Measurements from ENCODE around the gene POMC.

The POMC gene

DNA sequence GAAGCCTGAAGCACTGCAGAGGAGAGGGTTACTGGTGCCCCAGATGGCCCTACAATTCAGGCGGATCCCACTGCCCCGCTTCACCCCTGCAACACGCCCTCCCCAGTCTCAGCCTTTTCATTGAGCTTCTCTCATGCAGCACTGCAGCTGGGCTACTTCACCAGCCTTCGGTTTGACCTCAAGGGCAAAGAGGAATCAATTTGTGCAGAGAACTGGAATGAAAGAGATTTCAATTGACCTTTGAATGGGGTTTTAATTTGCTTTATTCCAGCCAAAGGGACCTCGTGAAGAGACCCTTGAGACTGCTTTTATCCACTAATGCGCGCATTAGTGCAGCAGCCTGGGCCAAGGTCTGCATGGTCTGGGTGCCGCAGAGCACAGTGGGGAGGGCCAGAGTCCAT lies 8.8 kb upstream of the POMC start:
- no peak overlapping the region for H3K4ac ChIP-seq (ENCODE audit: low read length)
- no peak overlapping the region for H2AFZ ChIP-seq (ENCODE audit: low read length)
- no peak overlapping the region for H2BK120ac ChIP-seq (ENCODE audit: low read depth, low read length)
- peak overlapping the region; percentile 22 for H3K27ac ChIP-seq (replicated peaks; ENCODE audit: low read length)
- no peak overlapping the region for H3K4me2 ChIP-seq (ENCODE audit: insufficient read depth, low read length, poor library complexity, severe bottlenecking)
- H4K8ac ChIP-seq (ENCODE audit: low read depth, low read length) = no peak overlapping the region
- H2BK15ac ChIP-seq (ENCODE audit: low read length) = no peak overlapping the region
- H3K4me3 ChIP-seq (ENCODE audit: low read length in 2 of 2) = no peak overlapping the region
- peaks cover 0 to 4% of the 10 kb centered on the region in 2 donors for H3K9me3 ChIP-seq (replicated peaks in 1 of 2; ENCODE audit: control insufficient read depth in 2 of 2, insufficient read depth in 1 of 2, low read depth in 1 of 2, low read length in 2 of 2)
- H3K18ac ChIP-seq (ENCODE audit: low read length) = no peak overlapping the region
- peaks cover 0 to 64% (median 0%) of the 10 kb centered on the region in 3 experiments for H3K27me3 ChIP-seq (ENCODE audit: control insufficient read depth in 3 of 3, insufficient read depth in 3 of 3, low read depth in 1 of 3, low read length in 3 of 3)
- no peak overlapping the region for H2BK12ac ChIP-seq (ENCODE audit: low read length)
- no peak overlapping the region for H2AK5ac ChIP-seq (ENCODE audit: low read depth, low read length)
- peak; percentile 69 for DNase-seq (ENCODE audit: low spot score)
- no peak overlapping the region for H2BK5ac ChIP-seq (ENCODE audit: low read length)
- H3K79me1 ChIP-seq (ENCODE audit: low read depth, low read length) = no peaks in the 10 kb centered on the region
- H3K14ac ChIP-seq (ENCODE audit: low read length) = no peak overlapping the region
- no peak overlapping the region for H3K23ac ChIP-seq (ENCODE audit: low read depth, low read length, poor library complexity)
- no CpG with 5 or more reads among the region's 8 CpGs for WGBS, 2 donors (ENCODE audit: extremely low coverage in 2 of 2, insufficient read length in 2 of 2, insufficient replicate concordance in 1 of 2)
- no peak overlapping the region for H3K9ac ChIP-seq (ENCODE audit: low read depth, low read length, poor library complexity)
- no peaks in the 10 kb centered on the region for H3K36me3 ChIP-seq (replicated peaks in 1 of 2; ENCODE audit: control insufficient read depth in 2 of 2, insufficient read depth in 2 of 2, low read length in 2 of 2)
- peaks cover 19 to 22% of the 10 kb centered on the region in 2 donors for H3K4me1 ChIP-seq (ENCODE audit: control insufficient read depth in 2 of 2, insufficient read depth in 1 of 2, low read depth in 1 of 2, low read length in 2 of 2)
- H4K91ac ChIP-seq (ENCODE audit: low read depth, low read length, poor library complexity) = no peak overlapping the region

DNA sequence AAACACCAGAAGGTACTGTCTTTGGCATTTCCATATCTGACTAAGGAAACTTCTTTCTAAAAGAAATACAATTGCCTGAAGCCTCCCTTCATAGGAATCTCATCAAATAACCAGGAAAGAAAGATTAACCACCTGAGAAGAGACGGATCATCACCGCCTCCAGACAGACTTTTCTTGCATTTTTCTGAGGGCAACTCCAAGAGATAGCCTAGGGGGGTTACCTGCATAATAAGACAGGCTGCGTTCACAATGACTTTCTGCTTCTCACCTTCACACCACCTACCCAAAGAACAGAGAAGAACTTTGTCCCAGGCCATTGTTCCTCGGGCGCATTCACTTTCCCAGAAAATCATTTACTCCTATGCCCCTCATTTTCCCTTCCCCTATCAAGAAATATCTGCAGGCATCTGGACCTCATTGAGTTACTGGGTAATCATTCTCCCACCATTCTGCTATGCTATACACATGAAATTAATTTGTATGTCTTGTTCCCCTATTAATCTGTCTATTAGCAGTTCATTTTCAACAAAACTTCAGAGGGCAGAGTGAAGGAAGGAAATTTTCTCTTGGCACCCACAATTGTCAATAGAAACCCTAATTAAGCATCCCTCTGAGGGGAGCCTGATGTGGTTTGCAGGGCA lies 8.3 kb upstream of the POMC start:
- H3K36me3 ChIP-seq (replicated peaks in 1 of 2; ENCODE audit: control insufficient read depth in 2 of 2, insufficient read depth in 2 of 2, low read length in 2 of 2) = no peaks in the 10 kb centered on the region
- no peak overlapping the region for H3K9ac ChIP-seq (ENCODE audit: low read depth, low read length, poor library complexity)
- H2BK120ac ChIP-seq (ENCODE audit: low read depth, low read length) = no peak overlapping the region
- H3K4me1 ChIP-seq (ENCODE audit: control insufficient read depth in 2 of 2, insufficient read depth in 1 of 2, low read depth in 1 of 2, low read length in 2 of 2) = peaks cover 19 to 22% of the 10 kb centered on the region in 2 donors
- no peak for DNase-seq (ENCODE audit: low spot score)
- H2BK5ac ChIP-seq (ENCODE audit: low read length) = no peak overlapping the region
- H3K4me3 ChIP-seq (ENCODE audit: low read length in 2 of 2) = no peak overlapping the region
- no peak overlapping the region for H3K23ac ChIP-seq (ENCODE audit: low read depth, low read length, poor library complexity)
- no peak overlapping the region for H3K4me2 ChIP-seq (ENCODE audit: insufficient read depth, low read length, poor library complexity, severe bottlenecking)
- no peaks in the 10 kb centered on the region for H3K79me1 ChIP-seq (ENCODE audit: low read depth, low read length)
- peaks cover 0 to 67% (median 0%) of the 10 kb centered on the region in 3 experiments for H3K27me3 ChIP-seq (ENCODE audit: control insufficient read depth in 3 of 3, insufficient read depth in 3 of 3, low read depth in 1 of 3, low read length in 3 of 3)
- no peak overlapping the region for H4K91ac ChIP-seq (ENCODE audit: low read depth, low read length, poor library complexity)
- peak overlapping the region; percentile 13 for H3K27ac ChIP-seq (replicated peaks; ENCODE audit: low read length)
- H3K9me3 ChIP-seq (replicated peaks in 1 of 2; ENCODE audit: control insufficient read depth in 2 of 2, insufficient read depth in 1 of 2, low read depth in 1 of 2, low read length in 2 of 2) = no peaks in the 10 kb centered on the region
- no peak overlapping the region for H3K14ac ChIP-seq (ENCODE audit: low read length)
- H2BK12ac ChIP-seq (ENCODE audit: low read length) = no peak overlapping the region
- H3K18ac ChIP-seq (ENCODE audit: low read length) = no peak overlapping the region
- H2AFZ ChIP-seq (ENCODE audit: low read length) = no peak overlapping the region
- no peak overlapping the region for H2AK5ac ChIP-seq (ENCODE audit: low read depth, low read length)
- no CpG with 5 or more reads among the region's 5 CpGs for WGBS, 2 donors (ENCODE audit: extremely low coverage in 2 of 2, insufficient read length in 2 of 2, insufficient replicate concordance in 1 of 2)
- no peak overlapping the region for H3K4ac ChIP-seq (ENCODE audit: low read length)
- H2BK15ac ChIP-seq (ENCODE audit: low read length) = no peak overlapping the region
- no peak overlapping the region for H4K8ac ChIP-seq (ENCODE audit: low read depth, low read length)

DNA sequence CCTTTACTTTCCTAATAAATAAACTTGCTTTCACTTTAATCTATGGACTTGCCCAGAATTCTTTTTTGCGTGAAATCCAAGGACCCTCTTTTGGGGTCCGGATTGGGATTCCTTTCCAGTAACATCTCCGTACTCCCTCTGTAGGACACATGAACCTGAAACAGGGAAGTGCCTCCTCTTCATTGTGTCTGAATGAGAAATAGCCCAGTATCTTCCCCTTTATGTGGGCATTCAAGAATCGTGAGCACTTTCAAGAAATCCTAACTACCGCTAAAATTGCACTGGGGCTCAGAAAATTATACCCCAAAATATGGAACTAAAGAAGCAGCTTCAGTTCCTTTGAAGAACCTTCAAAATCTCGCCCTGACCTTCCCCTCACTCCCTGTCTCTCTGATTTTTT lies 7.8 kb upstream of the POMC start:
- no peak for DNase-seq (ENCODE audit: low spot score)
- no peak overlapping the region for H2AFZ ChIP-seq (ENCODE audit: low read length)
- H3K27ac ChIP-seq (replicated peaks; ENCODE audit: low read length) = no peak overlapping the region
- no peak overlapping the region for H2BK120ac ChIP-seq (ENCODE audit: low read depth, low read length)
- peaks cover 0 to 72% (median 0%) of the 10 kb centered on the region in 3 experiments for H3K27me3 ChIP-seq (ENCODE audit: control insufficient read depth in 3 of 3, insufficient read depth in 3 of 3, low read depth in 1 of 3, low read length in 3 of 3)
- H3K18ac ChIP-seq (ENCODE audit: low read length) = no peak overlapping the region
- peaks cover 19 to 22% of the 10 kb centered on the region in 2 donors for H3K4me1 ChIP-seq (ENCODE audit: control insufficient read depth in 2 of 2, insufficient read depth in 1 of 2, low read depth in 1 of 2, low read length in 2 of 2)
- no peak overlapping the region for H3K23ac ChIP-seq (ENCODE audit: low read depth, low read length, poor library complexity)
- no CpG with 5 or more reads among the region's 6 CpGs for WGBS, 2 donors (ENCODE audit: extremely low coverage in 2 of 2, insufficient read length in 2 of 2, insufficient replicate concordance in 1 of 2)
- no peaks in the 10 kb centered on the region for H3K79me1 ChIP-seq (ENCODE audit: low read depth, low read length)
- H3K14ac ChIP-seq (ENCODE audit: low read length) = no peak overlapping the region
- H3K4me2 ChIP-seq (ENCODE audit: insufficient read depth, low read length, poor library complexity, severe bottlenecking) = no peak overlapping the region
- H3K4me3 ChIP-seq (ENCODE audit: low read length in 2 of 2) = no peak overlapping the region
- peaks cover 0 to under 1% of the 10 kb centered on the region in 2 donors for H3K9me3 ChIP-seq (replicated peaks in 1 of 2; ENCODE audit: control insufficient read depth in 2 of 2, insufficient read depth in 1 of 2, low read depth in 1 of 2, low read length in 2 of 2)
- no peak overlapping the region for H2BK15ac ChIP-seq (ENCODE audit: low read length)
- H4K91ac ChIP-seq (ENCODE audit: low read depth, low read length, poor library complexity) = no peak overlapping the region
- H2AK5ac ChIP-seq (ENCODE audit: low read depth, low read length) = no peak overlapping the region
- H2BK5ac ChIP-seq (ENCODE audit: low read length) = no peak overlapping the region
- H2BK12ac ChIP-seq (ENCODE audit: low read length) = no peak overlapping the region
- H4K8ac ChIP-seq (ENCODE audit: low read depth, low read length) = no peak overlapping the region
- no peaks in the 10 kb centered on the region for H3K36me3 ChIP-seq (replicated peaks in 1 of 2; ENCODE audit: control insufficient read depth in 2 of 2, insufficient read depth in 2 of 2, low read length in 2 of 2)
- no peak overlapping the region for H3K9ac ChIP-seq (ENCODE audit: low read depth, low read length, poor library complexity)
- no peak overlapping the region for H3K4ac ChIP-seq (ENCODE audit: low read length)

DNA sequence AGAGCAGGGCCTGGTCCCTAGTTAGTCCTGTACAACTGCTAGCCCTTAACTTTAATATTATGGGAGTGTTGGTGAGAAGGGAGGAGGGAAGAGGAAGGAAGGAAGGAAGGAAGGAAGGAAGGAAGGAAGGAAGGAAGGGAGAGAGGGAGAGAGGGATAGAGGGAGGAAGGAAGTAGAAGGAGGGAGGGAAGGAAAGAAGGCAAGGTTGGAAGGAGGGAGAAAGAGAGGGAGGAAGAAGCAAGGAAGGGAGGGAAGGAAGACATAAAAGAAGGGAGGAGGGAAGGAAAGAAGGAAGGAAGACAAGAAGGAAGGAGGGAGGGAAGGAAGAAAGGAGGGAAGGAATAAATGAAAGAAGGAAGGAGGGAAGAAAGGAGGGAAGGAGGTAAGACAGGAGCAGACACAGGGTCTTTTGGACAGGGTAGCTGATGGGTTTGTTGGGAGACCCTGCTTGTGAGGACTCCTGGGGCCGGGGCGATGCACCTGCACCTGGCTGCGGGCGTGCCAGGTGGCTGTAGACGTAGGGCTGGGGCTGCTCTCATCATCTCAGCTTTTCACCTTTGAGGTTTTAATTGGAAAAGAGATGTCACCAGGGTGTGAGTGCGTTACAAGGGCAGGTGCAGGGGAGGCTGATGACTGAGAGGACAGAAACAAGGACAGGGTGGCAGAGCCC lies 5.9 kb upstream of the POMC start:
- H3K79me1 ChIP-seq (ENCODE audit: low read depth, low read length) = no peaks in the 10 kb centered on the region
- peak overlapping the region; percentile 80 for H3K18ac ChIP-seq (ENCODE audit: low read length)
- H2BK5ac ChIP-seq (ENCODE audit: low read length) = peak overlapping the region; percentile 76
- peak overlapping the region; percentile 13 for H3K4ac ChIP-seq (ENCODE audit: low read length)
- H3K9me3 ChIP-seq (replicated peaks in 1 of 2; ENCODE audit: control insufficient read depth in 2 of 2, insufficient read depth in 1 of 2, low read depth in 1 of 2, low read length in 2 of 2) = peaks cover 0 to 6% of the 10 kb centered on the region in 2 donors
- H2BK12ac ChIP-seq (ENCODE audit: low read length) = peak overlapping the region; percentile 63
- no peaks in the 10 kb centered on the region for H3K36me3 ChIP-seq (replicated peaks in 1 of 2; ENCODE audit: control insufficient read depth in 2 of 2, insufficient read depth in 2 of 2, low read length in 2 of 2)
- H3K23ac ChIP-seq (ENCODE audit: low read depth, low read length, poor library complexity) = peak overlapping the region; percentile 39
- peak overlapping the region; percentile 54 for H4K91ac ChIP-seq (ENCODE audit: low read depth, low read length, poor library complexity)
- no peak overlapping the region for H2AFZ ChIP-seq (ENCODE audit: low read length)
- H3K14ac ChIP-seq (ENCODE audit: low read length) = no peak overlapping the region
- peak overlapping the region; percentile 63 for H2BK15ac ChIP-seq (ENCODE audit: low read length)
- no CpG with 5 or more reads among the region's 6 CpGs for WGBS, 2 donors (ENCODE audit: extremely low coverage in 2 of 2, insufficient read length in 2 of 2, insufficient replicate concordance in 1 of 2)
- H3K27me3 ChIP-seq (ENCODE audit: control insufficient read depth in 3 of 3, insufficient read depth in 3 of 3, low read depth in 1 of 3, low read length in 3 of 3) = peaks cover 4 to 82% (median 14%) of the 10 kb centered on the region in 3 experiments
- H4K8ac ChIP-seq (ENCODE audit: low read depth, low read length) = no peak overlapping the region
- no peak overlapping the region for H3K9ac ChIP-seq (ENCODE audit: low read depth, low read length, poor library complexity)
- H3K4me1 ChIP-seq (ENCODE audit: control insufficient read depth in 2 of 2, insufficient read depth in 1 of 2, low read depth in 1 of 2, low read length in 2 of 2) = peaks cover 19 to 22% of the 10 kb centered on the region in 2 donors
- DNase-seq (ENCODE audit: low spot score) = no peak
- no peak overlapping the region for H3K4me3 ChIP-seq (ENCODE audit: low read length in 2 of 2)
- H3K27ac ChIP-seq (replicated peaks; ENCODE audit: low read length) = no peak overlapping the region
- no peak overlapping the region for H3K4me2 ChIP-seq (ENCODE audit: insufficient read depth, low read length, poor library complexity, severe bottlenecking)
- H2AK5ac ChIP-seq (ENCODE audit: low read depth, low read length) = peak overlapping the region; percentile 78
- no peak overlapping the region for H2BK120ac ChIP-seq (ENCODE audit: low read depth, low read length)

Measured in neuronal stem cell (in vitro differentiated cells).